ENCODE data around the gene AKR1C2. TPM values are rescaled to one million over a fixed set of nuclear protein-coding genes. Genes with fewer than 3 reads are reported as not detected.
"Not testable (repeated sequence)": the region's sequence is repeated elsewhere in the genome, so short reads cannot be mapped to it uniquely, and the experiment has no call there.

AKR1C2 gene
- total and polyA plus RNA-seq, 7 donors = 38.7 to 2,054 (median 161) TPM

DNA sequence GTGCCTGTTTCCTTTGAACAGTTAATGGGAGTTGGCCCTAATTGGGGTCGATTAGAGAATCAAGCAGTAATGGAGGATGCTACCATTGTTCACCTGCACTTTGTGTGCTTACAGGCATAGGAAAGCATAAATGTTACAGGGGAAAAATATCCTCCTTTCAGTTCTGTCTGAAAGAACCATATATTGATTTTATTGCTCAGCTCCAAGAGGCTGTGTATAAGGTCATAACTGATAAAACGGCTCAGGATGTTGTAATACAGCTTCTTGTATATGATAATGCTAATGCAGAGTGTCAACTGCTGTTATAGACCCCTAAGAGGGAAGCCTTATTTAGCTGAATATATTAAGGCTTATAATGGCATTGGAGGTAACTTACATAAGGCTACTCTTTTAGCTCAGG, 32.9 kb upstream of the AKR1C2 start:
- Histone ChIP-seq H3K4me1 (no peaks in the 10 kb centered on the region), H3K9me3 (peaks cover 14% of the 10 kb centered on the region), H3K4me3 (no peak overlapping the region), H3K27me3 (ENCODE audit: insufficient read depth in 3 of 3, low read length in 2 of 3) (peaks cover 0 to 2% (median 0%) of the 10 kb centered on the region in 3 donors), H3K27ac (no peak overlapping the region), H3K36me3 (ENCODE audit: insufficient read depth in 1 of 2, low read depth in 1 of 2) (no peaks in the 10 kb centered on the region)
- WGBS, 3 donors = 60 to 66% (median 66%) methylated on average over 2 of the region's 2 CpGs
- TF ChIP-seq, protein P1, sequence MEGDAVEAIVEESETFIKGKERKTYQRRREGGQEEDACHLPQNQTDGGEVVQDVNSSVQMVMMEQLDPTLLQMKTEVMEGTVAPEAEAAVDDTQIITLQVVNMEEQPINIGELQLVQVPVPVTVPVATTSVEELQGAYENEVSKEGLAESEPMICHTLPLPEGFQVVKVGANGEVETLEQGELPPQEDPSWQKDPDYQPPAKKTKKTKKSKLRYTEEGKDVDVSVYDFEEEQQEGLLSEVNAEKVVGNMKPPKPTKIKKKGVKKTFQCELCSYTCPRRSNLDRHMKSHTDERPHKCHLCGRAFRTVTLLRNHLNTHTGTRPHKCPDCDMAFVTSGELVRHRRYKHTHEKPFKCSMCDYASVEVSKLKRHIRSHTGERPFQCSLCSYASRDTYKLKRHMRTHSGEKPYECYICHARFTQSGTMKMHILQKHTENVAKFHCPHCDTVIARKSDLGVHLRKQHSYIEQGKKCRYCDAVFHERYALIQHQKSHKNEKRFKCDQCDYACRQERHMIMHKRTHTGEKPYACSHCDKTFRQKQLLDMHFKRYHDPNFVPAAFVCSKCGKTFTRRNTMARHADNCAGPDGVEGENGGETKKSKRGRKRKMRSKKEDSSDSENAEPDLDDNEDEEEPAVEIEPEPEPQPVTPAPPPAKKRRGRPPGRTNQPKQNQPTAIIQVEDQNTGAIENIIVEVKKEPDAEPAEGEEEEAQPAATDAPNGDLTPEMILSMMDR (IDR thresholded peaks at IDR 0.05) = no peak
- intact Hi-C loops (cut with DNase I) = no loop called here
- ATAC-seq (no peak), DNase-seq (no peak)

DNA sequence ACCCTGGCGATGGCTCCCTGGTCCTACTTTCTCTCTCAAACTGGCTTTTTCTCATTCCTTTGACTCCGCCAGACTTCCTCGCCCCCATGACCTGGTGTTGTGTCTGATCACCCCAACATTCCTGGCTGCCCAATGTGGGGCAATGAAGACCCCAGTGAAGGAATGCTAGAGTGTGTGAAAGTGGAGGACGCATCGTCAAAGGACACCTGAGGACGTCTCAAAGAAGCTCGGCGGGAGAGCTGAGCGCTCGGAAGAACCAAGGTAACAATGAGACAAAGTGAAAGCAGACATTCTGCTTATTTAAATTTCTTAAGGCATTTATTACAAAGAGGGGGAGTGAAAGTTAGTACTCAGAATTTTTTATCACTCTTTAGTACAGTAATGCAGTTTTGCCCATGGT, 31.7 kb upstream of the AKR1C2 start:
- H3K27me3 ChIP-seq (ENCODE audit: insufficient read depth in 3 of 3, low read length in 2 of 3) = peaks cover 0 to 2% (median 0%) of the 10 kb centered on the region in 3 donors
- WGBS, 3 donors = 91 to 97% (median 95%) methylated on average over 10 of the region's 10 CpGs
- H3K27ac ChIP-seq = no peak overlapping the region
- ATAC-seq = no peak
- H3K36me3 ChIP-seq (ENCODE audit: insufficient read depth in 1 of 2, low read depth in 1 of 2) = no peaks in the 10 kb centered on the region
- peaks cover 18% of the 10 kb centered on the region for H3K9me3 ChIP-seq
- TF ChIP-seq, protein P1 (IDR thresholded peaks at IDR 0.05) = no peak
- no peak for DNase-seq
- H3K4me3 ChIP-seq = no peak overlapping the region
- intact Hi-C loops (cut with DNase I) = no loop called here
- no peaks in the 10 kb centered on the region for H3K4me1 ChIP-seq

DNA sequence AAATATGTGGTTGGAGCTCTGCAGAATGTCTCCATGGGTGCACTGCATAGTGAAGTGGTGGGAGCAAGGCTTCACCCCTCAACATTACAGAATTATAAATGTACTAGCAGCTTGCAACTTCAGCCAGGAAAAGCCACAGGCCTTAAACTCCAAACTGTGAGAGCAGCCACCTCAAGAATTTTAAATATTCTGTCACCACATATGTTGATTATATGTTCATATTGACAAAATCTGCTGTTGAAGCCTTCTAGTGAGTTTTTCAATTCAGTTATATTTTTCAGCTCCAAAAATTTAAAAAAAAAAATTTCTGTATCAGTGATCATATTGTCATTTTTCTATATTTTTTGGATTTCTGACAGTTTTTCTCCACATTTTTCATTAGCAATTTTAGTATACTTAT, 30.9 kb upstream of the AKR1C2 start:
- peaks cover 0 to 2% (median 0%) of the 10 kb centered on the region in 3 donors for H3K27me3 ChIP-seq (ENCODE audit: insufficient read depth in 3 of 3, low read length in 2 of 3)
- H3K27ac ChIP-seq = no peak overlapping the region
- ATAC-seq (no peak), DNase-seq (no peak)
- no peak overlapping the region for H3K4me3 ChIP-seq
- H3K36me3 ChIP-seq (ENCODE audit: insufficient read depth in 1 of 2, low read depth in 1 of 2) = no peaks in the 10 kb centered on the region
- TF ChIP-seq, protein P1 (IDR thresholded peaks at IDR 0.05) = no peak
- H3K4me1 ChIP-seq = no peaks in the 10 kb centered on the region
- H3K9me3 ChIP-seq = peaks cover 24% of the 10 kb centered on the region
- intact Hi-C loops (cut with DNase I) = no loop called here

DNA sequence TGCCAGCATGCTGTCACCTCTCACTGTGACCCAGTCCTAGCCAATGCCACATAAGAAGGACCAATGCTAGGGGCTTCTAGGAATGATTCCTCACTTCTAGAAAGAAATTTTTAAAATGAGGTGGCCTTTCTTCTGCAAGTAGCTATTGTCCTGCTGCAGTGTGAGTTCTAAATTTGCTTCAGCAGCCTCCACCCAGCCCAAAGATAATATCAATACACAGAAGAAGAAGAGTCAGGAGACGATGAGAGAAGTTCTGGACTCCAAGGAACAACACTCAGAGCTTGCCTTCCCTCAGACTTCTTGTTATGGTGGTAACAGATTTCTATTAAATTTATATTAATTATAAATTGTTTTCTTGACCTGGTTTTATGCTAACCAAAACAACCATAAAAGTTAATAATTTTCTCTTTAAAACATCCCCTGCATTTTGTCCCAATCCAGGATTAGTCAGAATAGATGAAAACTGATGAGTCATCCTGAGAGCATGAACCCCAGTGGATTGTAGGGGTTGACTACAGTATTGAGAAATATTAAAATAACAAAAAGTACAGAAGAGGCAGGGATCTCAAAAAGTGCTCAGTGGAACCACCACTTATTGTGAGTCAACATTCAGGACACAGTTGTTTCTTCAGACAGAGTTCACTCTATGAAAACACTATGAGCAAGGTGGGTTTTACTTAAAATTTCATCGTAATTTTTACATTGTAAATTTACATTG, 29.6 kb upstream of the AKR1C2 start:
- intact Hi-C loops (cut with DNase I) = no loop called here
- Histone ChIP-seq H3K27me3 (ENCODE audit: insufficient read depth in 3 of 3, low read length in 2 of 3) (peaks cover 0 to 2% (median 0%) of the 10 kb centered on the region in 3 donors), H3K9me3 (peaks cover 24% of the 10 kb centered on the region), H3K4me3 (no peak overlapping the region), H3K4me1 (no peaks in the 10 kb centered on the region), H3K36me3 (ENCODE audit: insufficient read depth in 1 of 2, low read depth in 1 of 2) (no peaks in the 10 kb centered on the region), H3K27ac (no peak overlapping the region)
- WGBS, 3 donors = 69 to 88% (median 72%) methylated on average over 2 of the region's 2 CpGs
- TF ChIP-seq, protein P1 (IDR thresholded peaks at IDR 0.05) = no peak
- DNase-seq = no peak
- peak in 1 of 4 donors; percentile 46 for ATAC-seq

DNA sequence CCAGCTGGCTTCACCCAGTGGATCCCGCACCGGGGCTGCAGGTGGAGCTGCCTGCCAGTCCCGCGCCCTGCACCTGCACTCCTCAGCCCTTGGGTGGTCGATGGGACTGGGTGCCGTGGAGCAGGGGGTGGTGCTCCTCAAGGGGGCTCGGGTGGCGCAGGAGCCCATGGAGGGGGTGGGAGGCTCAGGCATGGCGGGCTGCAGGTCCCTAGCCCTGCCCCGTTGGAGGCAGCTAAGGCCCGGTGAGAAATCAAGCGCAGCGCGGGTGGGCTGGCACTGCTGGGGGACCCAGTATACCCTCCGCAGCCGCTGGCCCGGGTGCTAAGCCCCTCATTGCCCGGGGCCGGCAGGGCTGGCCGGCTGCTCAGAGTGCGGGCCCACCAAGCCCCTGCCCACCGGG, 28.8 kb upstream of the AKR1C2 start:
- peaks cover 24% of the 10 kb centered on the region for H3K9me3 ChIP-seq
- H3K4me1 ChIP-seq; H3K4me3 ChIP-seq; DNase-seq; H3K27ac ChIP-seq; intact Hi-C loops (cut with DNase I); H3K27me3 ChIP-seq (ENCODE audit: insufficient read depth in 3 of 3, low read length in 2 of 3); ATAC-seq; H3K36me3 ChIP-seq (ENCODE audit: insufficient read depth in 1 of 2, low read depth in 1 of 2): not testable (repeated sequence)
- WGBS, 3 donors = 91 to 98% (median 93%) methylated on average over 15 to 22 of the region's 22 CpGs

DNA sequence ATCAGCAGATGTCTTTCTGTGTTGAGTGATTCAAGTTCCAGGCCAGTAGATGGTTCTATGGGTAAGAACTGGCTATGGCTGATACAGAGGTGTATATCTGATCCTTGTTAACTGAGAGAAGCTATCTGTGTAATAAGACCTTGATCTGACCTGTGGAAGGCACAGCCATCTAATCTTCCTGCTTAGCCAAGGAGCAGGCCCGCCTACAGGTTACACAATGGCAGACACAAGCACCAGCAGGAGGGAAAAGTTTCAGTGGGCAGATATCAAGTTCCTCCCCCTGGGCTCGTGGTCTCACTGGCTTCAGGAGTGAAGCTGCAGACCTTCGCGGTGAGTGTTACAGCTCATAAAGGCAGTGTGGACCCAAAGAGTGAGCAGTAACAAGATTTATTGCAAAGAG, 27.9 kb upstream of the AKR1C2 start:
- 44 to 62% (median 61%) methylated on average over 4 of the region's 4 CpGs for WGBS, 3 donors
- intact Hi-C loops (cut with DNase I); H3K4me1 ChIP-seq; H3K27ac ChIP-seq; DNase-seq; H3K27me3 ChIP-seq (ENCODE audit: insufficient read depth in 3 of 3, low read length in 2 of 3); H3K36me3 ChIP-seq (ENCODE audit: insufficient read depth in 1 of 2, low read depth in 1 of 2); H3K4me3 ChIP-seq; ATAC-seq: not testable (repeated sequence)
- H3K9me3 ChIP-seq = peaks cover 24% of the 10 kb centered on the region

All from psoas muscle (tissue), 8 donors.